Activated naive CD8-positive, alpha-beta T cell treated with anti-CD3 and anti-CD28 coated beads, Interleukin-2, amount 50 U/mL, for 24 hours (primary cell): Measurements from ENCODE around the gene BLMH.
A peak's percentile ranks its signal among the peaks of the same experiment; 100 is the strongest.

Experiments
- ATAC-seq: fragments of 150-1000 bp; cut with Tn5 transposase; one replicate; pipeline ENCODE4 v1.10.0; 2021
- DNase-seq: peaks from one replicate; pipeline ENCODE4 v3.0.0; 2021
- H3K27ac Mint-ChIP-seq: one replicate; pipeline ENCODE4 v1.8.0; 2021; ENCODE audit warnings: mild to moderate bottlenecking, mixed read lengths
- H3K27me3 Mint-ChIP-seq: one replicate; pipeline ENCODE4 v1.8.0; 2021; ENCODE audit warnings: mixed read lengths
- H3K36me3 Mint-ChIP-seq: one replicate; pipeline ENCODE4 v1.8.0; 2021; ENCODE audit warnings: low read depth, mixed read lengths
- H3K4me1 Mint-ChIP-seq: one replicate; pipeline ENCODE4 v1.8.0; 2021; ENCODE audit warnings: mixed read lengths
- H3K4me3 Mint-ChIP-seq: one replicate; pipeline ENCODE4 v1.8.0; 2021; ENCODE audit warnings: mild to moderate bottlenecking, moderate library complexity, mixed read lengths
- H3K9me3 Mint-ChIP-seq: one replicate; pipeline ENCODE4 v1.8.0; 2021; ENCODE audit warnings: mixed read lengths

The BLMH gene, protein sequence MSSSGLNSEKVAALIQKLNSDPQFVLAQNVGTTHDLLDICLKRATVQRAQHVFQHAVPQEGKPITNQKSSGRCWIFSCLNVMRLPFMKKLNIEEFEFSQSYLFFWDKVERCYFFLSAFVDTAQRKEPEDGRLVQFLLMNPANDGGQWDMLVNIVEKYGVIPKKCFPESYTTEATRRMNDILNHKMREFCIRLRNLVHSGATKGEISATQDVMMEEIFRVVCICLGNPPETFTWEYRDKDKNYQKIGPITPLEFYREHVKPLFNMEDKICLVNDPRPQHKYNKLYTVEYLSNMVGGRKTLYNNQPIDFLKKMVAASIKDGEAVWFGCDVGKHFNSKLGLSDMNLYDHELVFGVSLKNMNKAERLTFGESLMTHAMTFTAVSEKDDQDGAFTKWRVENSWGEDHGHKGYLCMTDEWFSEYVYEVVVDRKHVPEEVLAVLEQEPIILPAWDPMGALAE

DNA sequence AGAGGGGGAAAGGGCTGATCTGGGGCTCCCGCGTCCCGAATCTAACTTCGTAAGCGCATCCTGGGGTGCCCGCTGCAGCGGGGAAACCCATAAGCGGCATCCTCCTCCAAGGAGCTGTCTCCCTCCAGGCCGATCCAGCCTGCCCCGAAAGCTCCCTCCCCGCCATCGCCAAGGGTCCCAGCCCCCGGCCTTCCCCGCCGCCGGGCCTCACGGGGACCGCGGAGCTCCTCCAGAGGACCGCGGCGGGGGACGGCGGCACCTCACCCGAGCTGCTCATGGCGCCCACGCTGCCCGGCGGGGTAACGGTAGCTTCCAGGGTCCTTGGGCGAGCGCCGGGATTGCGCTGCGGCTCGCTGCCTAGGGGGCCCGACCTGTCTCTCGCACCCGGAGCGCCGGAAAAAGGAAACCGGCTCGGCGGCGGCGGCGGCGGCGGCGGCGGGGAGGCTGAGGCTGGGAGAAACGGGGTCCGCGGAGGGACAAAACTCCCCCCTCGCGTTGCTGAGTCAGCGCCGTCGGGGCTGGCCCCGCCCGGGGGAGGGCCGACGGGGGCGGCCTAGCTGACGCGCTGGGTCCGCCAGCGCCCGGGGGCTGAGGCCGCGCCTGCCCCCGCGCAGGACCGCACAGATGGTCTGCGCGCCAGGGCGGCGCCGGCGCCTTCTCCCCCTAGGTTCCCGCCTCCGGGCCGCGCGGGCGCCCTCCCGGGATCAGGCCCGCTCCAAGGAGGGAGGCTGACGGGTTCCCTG is at the start of gene BLMH:
Gene BLMH (minus strand): TSS at position 402 of the 743 bp plus-strand sequence. CDS start 125 bp downstream, at position 277.
- Mint-ChIP-seq H3K4me1 (peaks cover 9% of the 10 kb centered on the region), H3K9me3 (no peaks in the 10 kb centered on the region)
- peak; percentile 89 for DNase-seq

DNA sequence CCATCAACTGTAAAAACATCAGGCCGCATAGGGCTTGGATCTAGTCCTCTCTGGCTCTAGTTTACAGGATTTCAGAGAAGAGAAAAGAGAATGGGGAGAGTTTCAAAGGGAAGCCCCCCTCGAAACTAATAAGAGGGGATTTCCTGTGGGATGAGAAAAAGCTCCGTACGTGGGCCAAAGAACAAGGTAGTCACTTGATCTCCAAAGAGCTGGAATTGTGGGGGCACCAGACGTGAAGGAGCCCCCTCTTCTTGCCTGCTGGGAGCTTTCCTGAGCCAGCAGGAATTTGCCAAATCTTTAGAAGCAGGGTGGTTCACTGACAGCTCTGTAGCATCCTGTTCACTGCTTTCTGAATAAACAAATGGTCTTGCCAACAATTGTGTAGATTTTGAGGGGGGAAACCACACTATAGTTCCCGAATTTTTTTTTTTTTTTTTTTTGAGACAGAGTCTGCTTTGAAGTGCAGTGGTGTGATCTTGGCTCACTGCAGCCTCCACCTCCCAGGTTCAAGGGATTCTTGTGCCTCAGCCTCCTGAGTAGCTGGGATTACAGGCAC is 49.1 kb upstream of the BLMH start:
- ATAC-seq (no peak), DNase-seq (no peak)
- Mint-ChIP-seq H3K27ac (no peak overlapping the region), H3K4me1 (peaks cover 23% of the 10 kb centered on the region), H3K4me3 (no peak overlapping the region), H3K36me3 (no peaks in the 10 kb centered on the region), H3K27me3 (no peaks in the 10 kb centered on the region), H3K9me3 (no peaks in the 10 kb centered on the region)

More for the DNA sequence above, at the start of gene BLMH:
- H3K27ac Mint-ChIP-seq: peak within 1 kb of the TSS; percentile 95
- ATAC-seq: peak; percentile 88
- H3K36me3 Mint-ChIP-seq: peaks cover 26% of the 10 kb centered on the region
- no peaks in the 10 kb centered on the region for H3K27me3 Mint-ChIP-seq
- H3K4me3 Mint-ChIP-seq: peak within 1 kb of the TSS; percentile 95

DNA sequence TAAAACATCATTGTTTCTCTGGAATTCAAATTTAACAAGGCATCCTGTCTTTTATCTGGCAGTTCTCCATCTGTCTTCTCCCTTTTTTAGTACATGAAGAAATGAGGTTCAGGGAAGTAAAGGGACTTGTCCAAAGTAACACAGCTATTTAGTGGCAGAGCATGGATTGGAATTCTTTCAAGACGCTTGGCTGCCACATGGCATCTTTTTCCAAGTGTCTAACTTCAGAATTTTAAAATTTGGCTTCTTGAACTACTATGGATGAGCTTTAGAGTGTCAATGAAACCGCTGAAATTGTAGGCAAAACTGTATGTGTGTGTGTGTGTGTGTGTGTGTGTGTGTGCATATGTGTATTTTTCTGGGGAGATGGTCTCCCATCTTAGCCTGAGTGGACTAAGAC is 47.3 kb upstream of the BLMH start:
- Mint-ChIP-seq H3K27me3 (no peaks in the 10 kb centered on the region), H3K4me3 (no peak overlapping the region), H3K27ac (no peak overlapping the region), H3K36me3 (no peaks in the 10 kb centered on the region), H3K9me3 (no peaks in the 10 kb centered on the region), H3K4me1 (peaks cover 18% of the 10 kb centered on the region)
- DNase-seq: no peak
- ATAC-seq: no peak

DNA sequence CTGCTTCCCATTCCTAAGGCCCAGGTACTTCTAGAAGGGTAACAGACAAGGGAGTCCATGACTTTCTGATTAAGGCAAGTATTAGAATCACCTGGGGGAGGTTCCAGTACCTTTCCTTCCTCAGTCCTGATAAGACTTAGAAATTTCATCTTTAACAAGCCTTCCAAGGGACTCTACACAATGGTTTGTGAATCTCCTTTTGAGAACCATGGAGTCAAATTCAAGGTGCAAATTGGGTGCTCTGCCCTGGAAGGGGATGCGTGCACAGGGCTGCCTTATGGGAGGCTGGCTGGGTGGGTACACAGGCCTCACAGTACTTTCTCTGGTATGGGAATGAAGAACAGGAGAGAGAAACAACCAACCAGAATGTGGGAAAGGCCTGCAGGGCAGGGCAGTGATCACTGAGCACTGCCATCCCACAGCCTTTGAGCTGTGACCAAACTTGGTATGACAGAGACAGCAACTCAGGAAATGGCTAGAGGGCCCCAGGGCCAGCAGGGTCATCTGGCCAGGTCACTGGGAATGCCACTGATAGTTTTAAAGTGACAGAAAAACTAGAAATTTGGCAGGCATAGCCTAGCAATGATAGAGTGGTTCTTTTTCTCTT is 45.8 kb upstream of the BLMH start:
- no peaks in the 10 kb centered on the region for H3K27me3 Mint-ChIP-seq
- no peak for DNase-seq

DNA sequence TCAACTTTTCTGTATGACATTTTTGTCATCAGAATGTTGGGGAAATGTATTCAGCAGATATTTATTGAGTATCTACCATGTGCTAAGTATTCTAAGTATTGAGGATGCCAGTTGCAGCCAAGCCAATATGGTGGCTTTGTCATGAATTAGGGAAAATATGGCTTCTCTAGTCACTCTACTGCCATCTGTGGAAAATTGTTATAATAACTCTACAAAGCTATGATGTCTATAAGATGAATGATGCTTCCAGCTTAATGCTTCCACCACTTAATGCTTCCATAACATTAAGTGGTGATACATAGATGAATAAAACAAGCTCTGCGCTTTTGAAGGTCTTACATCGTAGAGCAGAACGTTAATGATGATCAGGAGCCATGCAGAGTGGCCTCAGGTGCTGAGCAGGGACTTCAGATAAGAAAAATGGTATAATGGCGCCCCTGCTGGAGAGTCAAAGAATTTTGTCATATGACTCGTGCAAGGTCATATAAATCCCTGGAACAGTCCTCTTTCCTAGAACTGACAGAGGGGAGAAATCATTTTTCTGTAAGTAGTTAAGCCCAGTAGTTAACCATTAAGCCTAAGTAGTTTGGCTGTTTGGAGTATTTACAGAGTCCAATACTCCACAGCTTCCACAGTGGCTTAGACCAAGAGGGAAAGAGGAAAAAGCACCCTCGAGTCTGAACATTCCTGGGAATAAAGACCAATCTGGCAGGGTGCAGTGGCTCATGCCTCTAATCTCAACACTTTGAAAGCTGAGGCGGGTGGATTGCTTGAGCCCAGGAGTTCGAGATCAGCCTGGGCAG is 44.8 kb upstream of the BLMH start:
- no peak for ATAC-seq
- DNase-seq: peak; percentile 71
- Mint-ChIP-seq H3K9me3 (no peaks in the 10 kb centered on the region), H3K27me3 (no peaks in the 10 kb centered on the region), H3K4me3 (no peak overlapping the region), H3K36me3 (no peaks in the 10 kb centered on the region), H3K4me1 (peaks cover 34% of the 10 kb centered on the region), H3K27ac (peak overlapping the region; percentile 12)

More for the DNA sequence above, 45.8 kb upstream of the BLMH start:
- Mint-ChIP-seq H3K4me1 (peaks cover 28% of the 10 kb centered on the region), H3K4me3 (no peak overlapping the region), H3K9me3 (no peaks in the 10 kb centered on the region), H3K36me3 (no peaks in the 10 kb centered on the region), H3K27ac (no peak overlapping the region)
- no peak for ATAC-seq

DNA sequence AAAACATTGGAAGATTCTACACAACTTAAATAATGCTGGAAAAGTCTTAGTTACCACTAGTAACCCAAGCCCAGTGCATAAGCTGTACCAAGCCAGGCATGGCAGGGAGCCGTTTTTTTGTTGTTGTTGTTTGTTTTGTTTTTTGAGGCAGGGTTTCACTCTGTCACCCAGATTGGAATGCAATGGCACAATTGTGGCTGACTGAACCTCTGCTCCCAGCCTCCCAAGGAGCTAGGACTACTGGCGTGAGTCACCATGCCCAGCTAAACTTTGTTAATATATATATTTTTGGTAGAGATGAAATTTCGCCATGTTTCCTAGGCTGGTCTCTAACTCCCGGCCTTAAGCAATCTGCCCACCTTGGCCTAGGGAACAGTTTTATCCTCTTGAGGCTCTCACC is 42.7 kb upstream of the BLMH start:
- Mint-ChIP-seq H3K4me3 (no peak overlapping the region), H3K27me3 (no peaks in the 10 kb centered on the region), H3K4me1 (peaks cover 36% of the 10 kb centered on the region), H3K36me3 (no peaks in the 10 kb centered on the region), H3K9me3 (no peaks in the 10 kb centered on the region), H3K27ac (no peak overlapping the region)
- ATAC-seq (no peak), DNase-seq (no peak)

DNA sequence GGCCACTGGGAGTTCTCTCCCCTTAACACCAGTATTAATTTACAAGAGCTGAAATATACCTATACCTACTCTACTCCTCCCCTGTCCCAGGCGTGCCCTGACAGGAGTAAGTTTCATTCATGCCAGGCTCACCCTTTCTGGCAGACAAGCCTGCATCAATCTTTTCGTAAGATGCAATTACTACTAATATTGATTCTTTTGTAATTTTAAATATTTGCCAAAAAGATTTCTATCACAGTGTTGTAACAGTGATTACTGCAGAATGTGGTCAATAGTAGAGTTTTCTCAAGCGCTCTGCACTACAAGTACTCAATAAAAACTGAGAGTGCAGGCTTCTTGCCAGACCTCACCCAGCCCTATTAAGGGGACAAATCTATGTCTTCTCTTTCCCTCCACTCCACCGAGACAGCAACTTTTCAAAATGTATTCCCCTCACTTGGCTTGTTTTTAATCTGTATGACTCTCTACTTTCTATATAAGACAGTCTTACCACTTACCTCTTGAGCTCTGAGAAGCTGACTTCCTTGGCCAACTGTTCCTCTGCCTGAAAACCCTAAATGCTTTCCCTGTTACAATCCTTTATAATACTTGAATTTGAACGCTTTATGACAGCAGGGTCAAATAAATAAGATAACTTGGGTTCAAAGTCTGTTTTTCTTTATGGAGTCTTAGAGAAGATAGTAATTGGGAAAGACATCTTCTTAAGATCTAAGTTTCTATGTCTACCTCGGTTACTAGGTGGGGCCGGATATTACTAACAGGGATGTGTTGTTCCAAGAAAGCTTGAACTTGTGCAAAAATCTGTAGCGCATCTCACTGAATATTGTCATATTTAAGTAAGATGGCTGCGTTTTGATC is 42.0 kb upstream of the BLMH start, which contains the start of gene TMIGD1:
Gene TMIGD1 (minus strand): TSS at position 555 of the 858 bp plus-strand sequence. CDS start 1,924 bp downstream, outside the sequence.
- ATAC-seq (no peak), DNase-seq (no peak)
- Mint-ChIP-seq H3K27ac (peak within 1 kb of the TSS; percentile 81), H3K4me1 (peaks cover 36% of the 10 kb centered on the region), H3K27me3 (no peaks in the 10 kb centered on the region), H3K9me3 (no peaks in the 10 kb centered on the region), H3K4me3 (no peak within 1 kb of the TSS), H3K36me3 (no peaks in the 10 kb centered on the region)

DNA sequence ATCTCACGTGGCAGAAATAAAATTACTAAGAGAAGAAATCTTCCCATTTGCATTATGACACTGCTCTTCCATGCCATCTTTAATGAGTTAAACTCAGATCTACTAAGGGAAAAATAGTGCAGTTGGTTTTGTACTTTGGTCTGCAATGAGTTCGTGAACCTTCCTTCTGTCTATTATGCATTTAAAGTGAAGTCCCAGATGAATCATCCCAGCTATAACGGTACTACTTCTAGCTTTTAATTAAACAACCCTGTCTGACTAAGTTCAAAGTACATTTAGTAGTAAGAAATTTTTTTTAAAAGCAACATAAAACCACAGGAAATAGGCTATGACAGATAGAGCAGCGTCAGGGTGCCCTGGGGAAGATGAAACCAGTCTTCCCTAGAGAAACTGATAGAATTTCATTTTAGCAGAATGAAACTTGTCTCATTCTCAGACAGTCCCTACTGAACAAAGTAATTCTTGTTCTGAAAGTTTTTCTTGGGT is 40.4 kb upstream of the BLMH start:
- peak; percentile 95 for ATAC-seq
- H3K36me3 Mint-ChIP-seq: no peaks in the 10 kb centered on the region
- peak overlapping the region; percentile 81 for H3K27ac Mint-ChIP-seq
- peaks cover 36% of the 10 kb centered on the region for H3K4me1 Mint-ChIP-seq
- H3K27me3 Mint-ChIP-seq: no peaks in the 10 kb centered on the region
- peak overlapping the region; percentile 45 for H3K4me3 Mint-ChIP-seq
- no peaks in the 10 kb centered on the region for H3K9me3 Mint-ChIP-seq
- DNase-seq: peak; percentile 29

DNA sequence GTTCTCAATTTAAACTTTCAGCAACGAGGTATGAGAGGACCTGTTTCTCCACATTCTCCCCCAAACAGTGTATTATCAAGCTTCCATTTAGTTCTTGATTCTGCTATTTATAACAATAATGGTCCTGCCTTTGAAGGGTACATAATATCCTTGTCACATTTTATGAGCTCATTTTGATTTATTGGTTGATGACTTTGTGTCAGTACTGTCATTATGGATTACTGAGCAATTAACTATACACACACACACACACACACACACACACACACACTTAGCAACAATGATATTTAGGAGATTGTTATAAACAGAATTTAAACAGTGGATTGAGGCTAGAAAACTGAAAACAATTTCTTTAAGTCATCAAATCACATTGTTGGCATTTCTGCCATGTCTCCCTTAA is 35.1 kb upstream of the BLMH start:
- ATAC-seq (no peak), DNase-seq (no peak)
- no peaks in the 10 kb centered on the region for H3K27me3 Mint-ChIP-seq
- peaks cover 43% of the 10 kb centered on the region for H3K4me1 Mint-ChIP-seq
- H3K9me3 Mint-ChIP-seq: no peaks in the 10 kb centered on the region
- no peaks in the 10 kb centered on the region for H3K36me3 Mint-ChIP-seq
- H3K4me3 Mint-ChIP-seq: no peak overlapping the region
- H3K27ac Mint-ChIP-seq: no peak overlapping the region

DNA sequence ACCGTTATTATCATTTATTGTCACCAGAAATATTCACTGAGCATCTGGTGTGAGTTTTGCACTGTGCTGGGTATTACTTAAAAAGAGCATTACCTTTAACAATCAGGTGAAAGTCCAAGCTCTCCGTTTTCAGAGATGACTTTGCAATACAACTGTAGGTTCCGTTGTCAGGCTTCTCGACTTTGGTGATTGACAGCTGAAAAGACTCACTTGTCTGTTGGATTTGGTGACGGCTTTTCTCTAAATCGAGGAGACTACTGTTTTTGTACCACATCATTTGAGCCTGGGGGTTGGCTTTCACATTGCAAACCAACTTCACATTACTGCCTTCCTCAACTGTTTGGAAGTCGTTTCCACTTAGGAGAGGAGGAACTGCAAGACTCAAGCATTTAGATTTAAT is 33.0 kb upstream of the BLMH start:
- Mint-ChIP-seq H3K9me3 (no peaks in the 10 kb centered on the region), H3K4me1 (peaks cover 26% of the 10 kb centered on the region), H3K27me3 (no peaks in the 10 kb centered on the region), H3K27ac (no peak overlapping the region), H3K36me3 (no peaks in the 10 kb centered on the region), H3K4me3 (no peak overlapping the region)
- no peak for ATAC-seq
- no peak for DNase-seq

DNA sequence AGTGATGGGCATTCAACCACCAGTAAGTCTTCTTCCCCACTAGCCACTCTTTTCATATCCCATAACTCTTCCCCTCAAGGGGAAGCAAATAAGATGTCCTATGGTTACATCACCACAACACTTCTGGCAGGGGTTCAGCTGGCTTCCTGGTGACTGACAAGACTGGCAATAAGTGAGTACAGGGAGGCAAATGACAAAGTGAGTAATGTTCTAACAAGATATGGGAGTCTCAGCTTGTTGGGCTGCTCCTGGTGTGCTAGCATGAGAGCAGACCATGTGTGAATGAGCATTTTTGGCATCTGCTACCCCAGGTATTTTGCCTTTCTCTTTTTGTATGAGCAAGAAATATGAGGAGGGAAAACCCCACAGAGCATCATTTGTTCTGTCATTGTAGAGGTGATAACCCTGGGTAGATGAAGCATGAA is 32.2 kb upstream of the BLMH start:
- Mint-ChIP-seq H3K27me3 (no peaks in the 10 kb centered on the region), H3K27ac (peak overlapping the region; percentile 72), H3K4me3 (no peak overlapping the region), H3K9me3 (no peaks in the 10 kb centered on the region), H3K4me1 (peaks cover 26% of the 10 kb centered on the region), H3K36me3 (no peaks in the 10 kb centered on the region)
- DNase-seq (peak; percentile 27), ATAC-seq (peak; percentile 91)

DNA sequence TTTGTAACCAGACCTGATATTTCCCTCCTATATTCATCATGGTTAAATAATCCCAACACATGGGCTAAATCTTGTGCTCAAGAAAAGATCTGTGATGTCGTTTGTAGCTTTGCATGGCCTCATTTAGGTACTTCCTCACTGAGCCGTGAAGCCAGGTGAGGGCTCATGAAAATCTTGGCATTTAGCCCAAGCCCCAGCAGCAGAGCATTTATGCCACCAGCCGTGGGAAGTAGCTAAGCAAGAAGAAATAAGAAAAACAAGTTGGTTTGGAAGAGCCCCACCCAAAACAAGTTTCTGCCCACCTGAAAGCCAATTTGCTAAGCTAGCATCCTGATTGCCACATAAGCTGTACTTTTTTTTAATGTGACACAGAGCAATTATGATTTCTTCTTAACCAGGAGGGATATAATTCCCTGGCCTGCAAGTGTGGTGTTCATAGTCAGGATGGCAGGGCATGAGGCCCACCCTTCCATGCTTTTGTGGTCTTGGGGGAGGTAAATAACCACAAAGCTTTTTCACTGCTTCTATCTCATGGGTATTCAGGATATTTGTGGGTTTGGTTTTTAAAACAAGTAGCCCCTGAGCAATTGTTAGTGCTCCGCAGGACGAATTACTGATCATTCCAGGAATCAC is 31.6 kb upstream of the BLMH start:
- Mint-ChIP-seq H3K27me3 (no peaks in the 10 kb centered on the region), H3K27ac (peak overlapping the region; percentile 72), H3K4me3 (no peak overlapping the region), H3K4me1 (peaks cover 26% of the 10 kb centered on the region), H3K9me3 (no peaks in the 10 kb centered on the region), H3K36me3 (no peaks in the 10 kb centered on the region)
- DNase-seq: no peak
- no peak for ATAC-seq

DNA sequence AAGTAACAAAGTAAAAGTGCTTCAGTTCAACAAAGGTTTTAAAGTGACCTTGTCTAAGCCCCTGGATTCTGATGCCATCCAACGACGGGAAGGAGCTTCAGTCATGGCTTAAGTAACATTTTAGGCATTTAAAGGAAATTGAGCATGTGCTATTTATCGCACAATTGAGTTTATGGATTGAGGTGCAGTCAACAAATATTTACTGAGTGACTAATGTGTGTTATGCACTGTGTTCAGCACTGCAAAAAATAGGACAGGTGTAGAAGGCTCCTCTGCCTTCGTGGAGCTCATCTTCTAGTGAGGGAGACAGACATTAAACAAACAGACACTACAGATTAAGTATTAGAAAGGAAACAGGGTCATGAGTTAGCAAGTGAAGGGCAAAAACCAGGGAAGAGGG is 29.6 kb upstream of the BLMH start:
- H3K9me3 Mint-ChIP-seq: no peaks in the 10 kb centered on the region
- H3K27me3 Mint-ChIP-seq: no peaks in the 10 kb centered on the region
- no peak for ATAC-seq
- H3K4me1 Mint-ChIP-seq: peaks cover 26% of the 10 kb centered on the region
- no peaks in the 10 kb centered on the region for H3K36me3 Mint-ChIP-seq
- no peak overlapping the region for H3K4me3 Mint-ChIP-seq
- DNase-seq: no peak
- no peak overlapping the region for H3K27ac Mint-ChIP-seq
